ENCODE results near the gene NISCH. TPM values are rescaled to one million over a fixed set of nuclear protein-coding genes. Genes with fewer than 3 reads are reported as not detected.

NISCH gene
- total RNA-seq, 1 experiment from 2014 or later, result 104 TPM

DNA sequence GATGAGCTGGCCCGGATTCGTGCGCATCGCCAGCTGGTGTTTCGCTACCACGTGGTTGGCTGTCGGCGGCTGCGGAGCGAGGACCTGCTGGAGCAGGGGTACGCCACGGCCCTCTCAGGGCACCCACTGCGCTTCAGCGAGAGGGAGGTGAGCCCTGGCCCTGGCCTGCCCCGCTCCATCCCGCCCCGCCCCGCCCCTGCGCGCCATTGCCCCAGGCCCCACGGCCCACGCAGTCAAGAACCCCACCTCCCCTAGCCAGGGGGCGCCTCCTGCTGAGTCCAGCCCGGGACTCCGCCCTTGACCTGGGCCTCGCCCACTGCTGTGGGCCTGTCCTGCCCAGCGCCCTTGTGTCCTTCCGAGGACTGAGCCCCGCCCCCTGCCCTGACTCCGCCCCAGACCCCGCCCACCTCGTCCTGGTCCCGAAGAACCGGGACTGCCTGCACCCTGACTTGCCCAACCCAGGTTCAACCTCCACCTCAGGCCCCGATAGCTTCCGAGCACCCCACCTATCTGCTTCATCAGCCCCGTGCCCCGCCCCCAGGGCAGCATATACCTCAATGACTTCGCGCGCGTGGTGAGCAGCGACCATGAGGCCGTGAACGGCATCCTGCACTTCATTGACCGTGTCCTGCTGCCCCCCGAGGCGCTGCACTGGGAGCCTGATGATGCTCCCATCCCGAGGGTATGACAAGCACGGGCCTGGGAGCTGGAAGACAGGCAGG lies 63.5 kb downstream of the NISCH start:
- Histone ChIP-seq H2BK12ac (ENCODE audit: insufficient read length, low read depth, low read length) (no peak overlapping the region), H3K4me1 (ENCODE audit: insufficient read depth, low read length) (no peaks in the 10 kb centered on the region), H3K4me2 (ENCODE audit: insufficient read depth, insufficient read length, low read length) (peak overlapping the region; percentile 33), H3K9me3 (ENCODE audit: control insufficient read depth, low read depth, low read length) (no peaks in the 10 kb centered on the region), H3K79me2 (ENCODE audit: insufficient read depth, low read length) (no peaks in the 10 kb centered on the region), H3K18ac (ENCODE audit: insufficient read length, low read depth, low read length) (no peak overlapping the region), H4K20me1 (ENCODE audit: control insufficient read depth, insufficient read depth, insufficient read length) (peaks cover 3% of the 10 kb centered on the region), H3K79me1 (ENCODE audit: insufficient read depth, low read depth, low read length, poor library complexity, severe bottlenecking) (no peaks in the 10 kb centered on the region), H3T11ph (ENCODE audit: low read length) (no peak overlapping the region), H2AFZ (ENCODE audit: low read length) (no peak overlapping the region), H3K56ac (ENCODE audit: insufficient read length, low read depth, low read length) (no peak overlapping the region), H3K14ac (ENCODE audit: insufficient read depth, low read length) (no peak overlapping the region), H4K5ac (ENCODE audit: insufficient read length, low read depth, low read length) (no peak overlapping the region), H2BK120ac (ENCODE audit: low read depth, low read length, poor library complexity, severe bottlenecking) (no peak overlapping the region), H2AK5ac (ENCODE audit: insufficient read length, low read length) (no peak overlapping the region), H3K23me2 (ENCODE audit: insufficient read length, low read depth, low read length, poor library complexity, severe bottlenecking) (no peaks in the 10 kb centered on the region), H3K4ac (ENCODE audit: low read depth, low read length) (no peak overlapping the region), H2BK20ac (ENCODE audit: low read depth, low read length, poor library complexity, severe bottlenecking) (no peak overlapping the region), H3K23ac (ENCODE audit: insufficient read length, low read depth, low read length) (no peak overlapping the region), H3K27me3 (ENCODE audit: insufficient read depth, low read length) (no peaks in the 10 kb centered on the region), H3K9ac (ENCODE audit: extremely low read depth, insufficient read length, low read length) (no peak overlapping the region), H3K27ac (ENCODE audit: insufficient read length, low read depth, low read length) (no peak overlapping the region), H2BK5ac (ENCODE audit: insufficient read length, low read length) (no peak overlapping the region), H4K91ac (ENCODE audit: insufficient read length, low read depth, low read length) (no peak overlapping the region), H4K8ac (replicated peaks; ENCODE audit: insufficient read length, low read depth, low read length) (no peak overlapping the region), H2BK15ac (ENCODE audit: low read depth, low read length) (no peak overlapping the region)
- H3K4me1 Mint-ChIP-seq, result peaks cover 6 to 7% of the 10 kb centered on the region in 2 experiments; a peak in 3 of 4 replicates
- no peak overlapping the region for H3K27ac Mint-ChIP-seq
- H3K36me3 Mint-ChIP-seq (ENCODE audit: insufficient read depth in 1 of 3, low read depth in 3 of 3), result peaks cover 2 to 7% (median 2%) of the 10 kb centered on the region in 3 experiments; a peak in 6 of 7 replicates
- no peaks in the 10 kb centered on the region; a peak in 1 of 5 replicates for H3K9me3 Mint-ChIP-seq
- DNase-seq, result peak; percentile 84
- TF ChIP-seq, protein P1, sequence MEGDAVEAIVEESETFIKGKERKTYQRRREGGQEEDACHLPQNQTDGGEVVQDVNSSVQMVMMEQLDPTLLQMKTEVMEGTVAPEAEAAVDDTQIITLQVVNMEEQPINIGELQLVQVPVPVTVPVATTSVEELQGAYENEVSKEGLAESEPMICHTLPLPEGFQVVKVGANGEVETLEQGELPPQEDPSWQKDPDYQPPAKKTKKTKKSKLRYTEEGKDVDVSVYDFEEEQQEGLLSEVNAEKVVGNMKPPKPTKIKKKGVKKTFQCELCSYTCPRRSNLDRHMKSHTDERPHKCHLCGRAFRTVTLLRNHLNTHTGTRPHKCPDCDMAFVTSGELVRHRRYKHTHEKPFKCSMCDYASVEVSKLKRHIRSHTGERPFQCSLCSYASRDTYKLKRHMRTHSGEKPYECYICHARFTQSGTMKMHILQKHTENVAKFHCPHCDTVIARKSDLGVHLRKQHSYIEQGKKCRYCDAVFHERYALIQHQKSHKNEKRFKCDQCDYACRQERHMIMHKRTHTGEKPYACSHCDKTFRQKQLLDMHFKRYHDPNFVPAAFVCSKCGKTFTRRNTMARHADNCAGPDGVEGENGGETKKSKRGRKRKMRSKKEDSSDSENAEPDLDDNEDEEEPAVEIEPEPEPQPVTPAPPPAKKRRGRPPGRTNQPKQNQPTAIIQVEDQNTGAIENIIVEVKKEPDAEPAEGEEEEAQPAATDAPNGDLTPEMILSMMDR (conservative IDR thresholded peaks at IDR 0.05), result no peak
- peak overlapping the region; percentile 36 to 60; a peak in 3 of 5 replicates for H3K4me3 Mint-ChIP-seq
- peaks cover 4% of the 10 kb centered on the region for H3K27me3 Mint-ChIP-seq (ENCODE audit: low read depth)
- WGBS (ENCODE audit: extremely low coverage, insufficient read length, low lambda C conversion rate), result no CpG with 5 or more reads among the region's 50 CpGs

All from H9 (cell line).